PC-3 (cell line): ENCODE data around the gene TTC7B.

Experiments
- CTCF ChIP-seq: fragments of 300-600 bp; sonication (generic); conservative IDR thresholded peaks from 2 replicates; pipeline ENCODE4 v1.5.1; 2017; ENCODE audit warnings: antibody characterized with exemption, low read depth, mild to moderate bottlenecking, low read length
- EZH2 ChIP-seq: fragments of 300-600 bp; sonication (generic); IDR thresholded peaks from one replicate; pipeline ENCODE4 v1.6.1; 2017; ENCODE audit warnings: antibody characterized with exemption, mild to moderate bottlenecking, low read length; ENCODE audit not compliant: unreplicated experiment
- EZH2phosphoT487 ChIP-seq: fragments of 300-600 bp; sonication (generic); IDR thresholded peaks from 2 replicates; pipeline ENCODE4 v1.6.1; 2018; ENCODE audit warnings: mild to moderate bottlenecking, antibody characterized with exemption, low read length, borderline replicate concordance

GRCh38 chr14:90489916-90490719, 326.1 kb downstream of the TTC7B start:
- TF ChIP-seq CTCF, result no peak
- no peak for TF ChIP-seq EZH2
- TF ChIP-seq EZH2phosphoT487, result no peak
